ENCODE data around the gene IQCH.
A peak's percentile ranks its signal among the peaks of the same experiment; 100 is the strongest.
"Not testable (repeated sequence)": the region's sequence is repeated elsewhere in the genome, so short reads cannot be mapped to it uniquely, and the experiment has no call there.

The IQCH gene

GRCh38 chr15:67446449-67446848, 191.9 kb downstream of the IQCH start:
- no peak for DNase-seq (ENCODE audit: low spot score)

DNA sequence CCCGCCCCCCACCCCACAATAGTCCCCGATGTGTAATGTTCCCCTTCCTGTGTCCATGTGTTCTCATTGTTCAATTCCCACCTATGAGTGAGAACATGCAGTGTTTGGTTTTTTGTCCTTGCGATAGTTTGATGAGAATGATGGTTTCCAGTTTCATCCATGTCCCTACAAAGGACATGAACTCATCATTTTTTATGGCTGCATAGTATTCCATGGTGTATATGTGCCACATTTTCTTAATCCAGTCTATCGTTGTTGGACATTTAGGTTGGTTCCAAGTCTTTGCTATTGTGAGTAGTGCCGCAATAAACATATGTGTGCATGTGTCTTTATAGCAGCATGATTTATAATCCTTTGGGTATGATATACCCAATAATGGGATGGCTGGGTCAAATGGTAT, 193.8 kb downstream of the IQCH start:
- DNase-seq (ENCODE audit: low spot score), result not testable (repeated sequence)

GRCh38 chr15:67453703-67454102, 199.1 kb downstream of the IQCH start:
- not testable (repeated sequence) for DNase-seq (ENCODE audit: low spot score)

DNA sequence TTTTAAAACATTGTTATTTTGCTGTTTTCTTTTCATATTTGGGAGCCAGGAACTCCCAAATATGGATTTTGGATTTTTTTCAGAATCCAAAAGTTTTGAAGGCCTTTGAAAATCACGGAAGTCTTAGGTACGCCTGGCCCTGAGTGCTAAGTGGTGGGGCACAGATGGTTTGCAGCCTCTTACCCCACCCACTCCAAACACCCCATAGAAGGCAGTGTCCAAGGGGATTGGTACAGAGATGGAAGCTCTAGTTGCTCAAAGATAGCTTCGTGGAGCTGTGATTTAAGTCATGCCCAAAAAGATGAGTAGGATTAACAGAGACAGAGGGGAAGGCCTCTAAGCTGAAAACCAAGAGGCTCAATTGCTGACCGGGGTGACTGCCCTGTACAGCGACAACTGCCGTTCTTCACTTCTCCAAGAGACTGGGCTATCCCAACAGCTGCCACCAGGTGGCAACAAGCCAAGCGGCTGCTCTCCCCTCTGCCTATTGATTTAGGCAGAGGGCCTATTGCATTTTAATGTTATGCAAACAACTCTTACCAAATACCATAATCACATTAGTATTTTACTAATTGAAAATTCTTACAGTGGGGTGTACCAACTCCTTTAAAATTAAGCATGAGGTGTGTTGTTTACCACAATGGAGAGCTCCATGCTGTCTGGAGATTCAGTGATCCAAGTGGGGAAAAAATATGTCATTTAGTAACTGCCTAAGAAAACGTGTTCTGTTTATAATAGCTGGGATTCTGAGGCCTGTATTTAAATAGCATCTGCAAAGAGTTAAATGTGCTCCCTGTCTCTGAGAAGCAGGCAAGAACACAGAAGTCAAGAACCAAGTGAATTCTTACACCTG, 202.3 kb downstream of the IQCH start:
- DNase-seq (ENCODE audit: low spot score), result peak; percentile 74

DNA sequence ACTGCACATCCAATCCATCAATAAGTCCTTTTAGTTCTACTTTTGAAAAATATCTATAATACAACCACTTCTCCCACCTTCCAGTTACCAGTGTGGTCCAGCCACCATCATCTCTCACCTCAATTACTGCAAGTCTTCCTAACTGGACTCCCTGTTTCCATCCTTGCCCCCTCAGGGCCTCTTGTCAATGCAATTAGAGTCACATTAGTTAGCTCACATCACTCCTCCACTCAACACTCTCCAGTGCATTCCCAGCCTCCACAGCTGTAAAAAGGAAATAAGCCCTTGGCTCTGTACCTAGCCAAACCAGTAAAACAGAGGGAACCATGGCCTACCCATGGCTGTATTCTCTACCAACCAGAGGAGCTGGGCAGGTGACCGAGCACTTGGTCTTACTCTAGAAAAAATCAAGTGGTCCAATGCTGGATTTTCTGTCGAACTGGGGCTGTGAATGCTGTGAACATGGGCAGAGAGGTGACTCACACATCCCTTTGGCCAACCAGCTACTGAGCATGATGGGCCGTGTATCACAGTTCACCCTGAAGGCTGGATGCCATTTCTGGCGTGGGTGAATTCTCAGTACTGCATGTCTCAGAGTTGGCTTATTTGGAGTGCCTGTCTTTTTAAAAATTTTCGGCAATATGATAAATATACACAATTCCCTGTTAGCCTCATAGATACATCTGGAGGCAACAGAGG, 203.9 kb downstream of the IQCH start:
- DNase-seq (ENCODE audit: low spot score), result no peak

GRCh38 chr15:67460521-67460920, 205.9 kb downstream of the IQCH start:
- no peak for DNase-seq (ENCODE audit: low spot score)

DNA sequence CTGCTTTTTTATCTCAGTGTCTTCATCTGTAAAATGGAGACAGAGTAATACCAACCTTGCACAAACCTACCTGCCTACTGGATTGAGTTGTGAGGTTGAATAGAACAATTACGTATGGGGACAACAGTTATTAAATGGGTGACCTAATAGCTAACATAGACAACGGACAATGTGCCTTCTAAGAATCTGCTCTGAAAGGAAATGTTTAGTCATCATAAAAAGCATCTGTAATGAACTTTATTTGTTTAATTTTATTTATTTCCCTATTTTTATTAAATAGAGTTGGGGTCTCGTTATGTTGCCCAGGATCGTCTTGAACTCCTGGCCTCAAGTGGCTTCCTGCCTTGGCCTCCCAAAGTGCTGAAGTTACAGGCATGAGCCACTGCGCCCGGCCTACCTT, 207.1 kb downstream of the IQCH start:
- no peak for DNase-seq (ENCODE audit: low spot score)

- no peak for DNase-seq (ENCODE audit: low spot score)
Observed at GRCh38 chr15:67462875-67463274, 208.3 kb downstream of the IQCH start.

DNA sequence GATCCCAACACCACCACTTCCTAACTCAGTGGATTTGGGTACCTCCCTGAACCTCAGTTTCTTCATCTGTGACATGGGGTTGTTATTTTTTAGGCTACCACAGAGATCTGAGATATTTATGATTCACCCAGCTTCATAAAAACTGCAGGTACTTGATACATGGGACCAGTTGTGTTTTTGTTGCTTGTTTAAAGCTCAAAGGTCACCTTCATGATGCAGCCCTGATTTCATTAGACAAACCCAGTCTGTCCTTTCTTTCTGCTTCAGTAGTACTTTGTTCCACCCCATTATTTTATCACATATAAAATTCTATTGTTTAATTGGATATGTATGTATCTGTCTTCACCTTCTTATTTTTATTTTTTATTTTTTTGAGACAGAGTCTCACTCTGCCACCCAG, 208.9 kb downstream of the IQCH start:
- DNase-seq (ENCODE audit: low spot score), result no peak

DNA sequence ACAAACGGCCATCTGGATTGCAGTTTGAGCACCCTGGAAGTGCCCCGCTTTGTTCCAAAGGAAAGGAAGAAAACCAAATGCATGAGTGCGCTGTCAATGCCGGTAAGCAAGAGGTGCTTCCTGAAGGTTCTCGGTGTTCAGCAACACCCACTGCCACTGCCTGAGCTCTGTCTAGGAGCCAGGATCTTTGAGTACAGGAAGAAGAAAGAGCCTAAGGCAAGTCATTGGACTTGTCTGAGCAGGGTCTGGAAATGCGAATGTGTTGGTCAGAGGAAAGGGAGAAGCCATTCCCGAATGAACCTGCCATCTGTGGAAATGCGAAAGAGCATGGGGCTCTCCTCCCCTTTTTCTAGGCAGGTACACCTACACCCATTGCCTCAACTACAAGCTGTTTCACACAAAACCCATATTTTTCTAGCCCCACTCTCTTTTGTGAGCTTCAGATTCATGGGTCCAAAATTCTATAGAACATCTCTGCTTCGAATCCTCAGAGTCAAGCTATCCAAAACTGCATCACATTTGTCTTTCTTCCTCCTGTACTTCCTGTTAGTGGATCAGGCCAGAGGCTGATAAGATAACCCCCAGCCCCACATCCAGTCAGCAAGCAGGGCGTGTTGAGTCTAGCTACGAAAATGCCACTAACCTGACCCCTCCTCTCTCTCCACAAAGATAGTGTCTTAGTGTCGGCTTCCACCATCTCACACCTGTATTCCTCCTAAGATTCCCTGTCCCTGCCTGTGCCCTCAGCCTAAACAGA, 210.8 kb downstream of the IQCH start:
- DNase-seq (ENCODE audit: low spot score), result no peak

- peak; percentile 44 for DNase-seq (ENCODE audit: low spot score)
Observed at GRCh38 chr15:67468416-67468815, 213.8 kb downstream of the IQCH start.

GRCh38 chr15:67469680-67470079, 215.1 kb downstream of the IQCH start:
- DNase-seq (ENCODE audit: low spot score), result no peak

DNA sequence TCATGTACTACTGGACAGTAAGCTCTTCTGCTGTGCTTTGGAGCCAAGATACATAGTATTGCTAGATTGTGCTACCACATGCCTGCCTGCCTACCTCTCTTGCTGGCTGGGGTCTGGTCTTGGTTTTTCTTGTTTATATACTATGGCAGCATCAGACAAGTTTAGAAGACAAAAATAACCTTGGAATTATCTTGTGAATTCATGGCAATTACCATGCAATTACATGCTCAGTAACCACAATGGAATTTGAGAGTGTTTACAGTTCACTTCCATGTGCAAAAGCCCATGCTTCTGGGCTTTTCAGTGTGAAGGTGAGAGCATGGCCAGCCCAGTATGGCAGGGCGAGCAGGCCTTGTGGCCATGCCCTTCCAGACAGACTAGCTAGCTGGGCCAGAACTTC, 218.4 kb downstream of the IQCH start:
- DNase-seq (ENCODE audit: low spot score), result no peak

GRCh38 chr15:67474405-67475110, 220.0 kb downstream of the IQCH start:
- DNase-seq (ENCODE audit: low spot score), result no peak

GRCh38 chr15:67479781-67480505, 225.4 kb downstream of the IQCH start:
- no peak for DNase-seq (ENCODE audit: low spot score)

- DNase-seq (ENCODE audit: low spot score), result no peak
Observed at GRCh38 chr15:67480741-67481140, 226.2 kb downstream of the IQCH start.

DNA sequence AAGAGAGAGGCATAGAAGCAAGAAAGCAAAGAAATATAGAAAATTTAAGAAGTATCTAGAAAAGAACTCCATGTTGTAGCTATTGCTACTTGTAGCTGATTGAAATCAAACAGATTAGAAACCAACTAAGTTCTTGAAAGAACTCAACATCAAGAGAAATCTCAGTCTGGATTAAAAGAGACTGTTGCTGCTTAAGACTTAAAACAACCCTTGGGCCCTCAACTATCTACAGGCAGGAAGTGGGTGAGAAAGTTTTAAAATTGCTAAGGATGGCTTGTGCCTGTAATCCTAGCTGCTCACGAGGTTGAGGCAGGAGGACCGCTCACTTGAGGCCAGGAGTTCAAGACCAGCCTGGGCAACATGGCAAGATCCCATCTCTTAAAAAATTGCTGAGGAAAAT, 227.1 kb downstream of the IQCH start:
- no peak for DNase-seq (ENCODE audit: low spot score)

DNA sequence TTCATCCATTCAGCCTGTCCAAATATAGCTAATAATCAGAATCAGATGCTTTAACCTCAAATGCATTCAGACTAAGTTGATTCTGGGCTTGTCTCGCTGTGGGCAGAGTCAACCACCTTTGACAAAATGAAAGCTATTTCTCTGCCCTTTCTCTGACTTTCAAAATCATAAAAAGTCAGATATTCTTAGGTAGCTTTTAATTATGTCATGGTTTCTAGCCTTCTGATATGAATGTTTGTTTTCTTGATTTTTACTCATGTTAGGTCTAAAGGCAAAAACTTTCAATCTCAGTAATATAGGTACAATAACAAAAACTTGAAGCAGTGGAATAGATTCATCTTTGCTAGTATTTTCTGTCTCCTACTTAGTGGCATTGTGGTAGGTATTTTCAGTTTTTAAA, 241.0 kb downstream of the IQCH start:
- no peak for DNase-seq (ENCODE audit: low spot score)

DNA sequence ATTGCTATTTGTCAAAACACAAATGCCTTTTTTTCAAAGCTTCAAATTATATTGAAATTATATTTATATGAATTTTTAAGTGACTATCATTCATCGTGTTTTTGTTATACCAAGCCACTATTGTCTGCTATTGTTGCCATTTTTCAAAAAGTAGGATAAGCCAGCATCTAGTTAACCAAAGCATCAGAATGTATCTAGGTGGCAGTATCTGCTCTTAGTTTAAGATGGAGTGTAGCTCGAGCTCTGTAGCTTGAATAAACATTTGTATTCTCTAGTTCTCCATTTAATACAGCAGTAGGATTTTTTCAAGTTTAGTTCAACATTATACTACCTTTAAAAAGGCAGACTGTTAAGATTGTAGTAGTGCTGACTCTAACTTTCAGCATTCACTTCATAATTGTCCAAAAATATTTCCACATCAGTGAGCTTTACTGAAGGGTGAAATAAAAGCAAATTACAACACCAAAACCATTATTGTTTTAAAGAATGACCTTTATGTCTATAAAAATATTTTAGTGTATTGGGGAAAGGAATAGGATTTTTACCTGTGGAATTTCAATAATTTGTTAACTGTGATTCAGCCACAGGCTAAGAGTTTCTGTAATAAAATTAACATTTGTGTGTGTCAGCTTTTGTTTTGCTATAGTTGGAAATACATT, 246.7 kb downstream of the IQCH start:
- DNase-seq (ENCODE audit: low spot score), result peak; percentile 53

GRCh38 chr15:67501836-67502461, 247.4 kb downstream of the IQCH start:
- peak; percentile 20 for DNase-seq (ENCODE audit: low spot score)
